ENCODE measurements around the gene FADS2.

Gene FADS2

GRCh38 chr11:61873588-61874376 is 45.7 kb downstream of the FADS2 start:
- H3K4me3 ChIP-seq (replicated peaks; ENCODE audit: low read depth, low read length): no peak overlapping the region
- TF ChIP-seq CTCF (IDR thresholded peaks at IDR 0.05; ENCODE audit: low read length, missing control alignments): no peak
- no peak for DNase-seq (ENCODE audit: low read depth)

GRCh38 chr11:61874377-61874809 is 46.3 kb downstream of the FADS2 start:
- TF ChIP-seq CTCF (IDR thresholded peaks at IDR 0.05; ENCODE audit: low read length, missing control alignments): no peak
- no peak for DNase-seq (ENCODE audit: low read depth)
- H3K4me3 ChIP-seq (replicated peaks; ENCODE audit: low read depth, low read length): no peak overlapping the region

- no peak for TF ChIP-seq CTCF (IDR thresholded peaks at IDR 0.05; ENCODE audit: low read length, missing control alignments)
- DNase-seq (ENCODE audit: low read depth): no peak
- no peak overlapping the region for H3K4me3 ChIP-seq (replicated peaks; ENCODE audit: low read depth, low read length)
These were observed 46.8 kb downstream of the FADS2 start for GRCh38 chr11:61874853-61875252.

GRCh38 chr11:61875698-61876097 is 47.6 kb downstream of the FADS2 start:
- no peak for TF ChIP-seq CTCF (IDR thresholded peaks at IDR 0.05; ENCODE audit: low read length, missing control alignments)
- no peak overlapping the region for H3K4me3 ChIP-seq (replicated peaks; ENCODE audit: low read depth, low read length)
- no peak for DNase-seq (ENCODE audit: low read depth)

GRCh38 chr11:61879152-61879551 is 51.1 kb downstream of the FADS2 start:
- TF ChIP-seq CTCF (IDR thresholded peaks at IDR 0.05; ENCODE audit: low read length, missing control alignments): no peak
- no peak for DNase-seq (ENCODE audit: low read depth)
- no peak overlapping the region for H3K4me3 ChIP-seq (replicated peaks; ENCODE audit: low read depth, low read length)

GRCh38 chr11:61880031-61880430 is 51.9 kb downstream of the FADS2 start:
- DNase-seq (ENCODE audit: low read depth): no peak
- H3K4me3 ChIP-seq (replicated peaks; ENCODE audit: low read depth, low read length): no peak overlapping the region
- no peak for TF ChIP-seq CTCF (IDR thresholded peaks at IDR 0.05; ENCODE audit: low read length, missing control alignments)

- DNase-seq (ENCODE audit: low read depth): no peak
- H3K4me3 ChIP-seq (replicated peaks; ENCODE audit: low read depth, low read length): no peak overlapping the region
- TF ChIP-seq CTCF (IDR thresholded peaks at IDR 0.05; ENCODE audit: low read length, missing control alignments): no peak
These were observed 52.4 kb downstream of the FADS2 start for GRCh38 chr11:61880454-61880853.

All from fibroblast of pulmonary artery (primary cell).